ENCODE measurements around the gene RCE1.
"Not testable (repeated sequence)": the region's sequence is repeated elsewhere in the genome, so short reads cannot be mapped to it uniquely, and the experiment has no call there.

The RCE1 gene

DNA sequence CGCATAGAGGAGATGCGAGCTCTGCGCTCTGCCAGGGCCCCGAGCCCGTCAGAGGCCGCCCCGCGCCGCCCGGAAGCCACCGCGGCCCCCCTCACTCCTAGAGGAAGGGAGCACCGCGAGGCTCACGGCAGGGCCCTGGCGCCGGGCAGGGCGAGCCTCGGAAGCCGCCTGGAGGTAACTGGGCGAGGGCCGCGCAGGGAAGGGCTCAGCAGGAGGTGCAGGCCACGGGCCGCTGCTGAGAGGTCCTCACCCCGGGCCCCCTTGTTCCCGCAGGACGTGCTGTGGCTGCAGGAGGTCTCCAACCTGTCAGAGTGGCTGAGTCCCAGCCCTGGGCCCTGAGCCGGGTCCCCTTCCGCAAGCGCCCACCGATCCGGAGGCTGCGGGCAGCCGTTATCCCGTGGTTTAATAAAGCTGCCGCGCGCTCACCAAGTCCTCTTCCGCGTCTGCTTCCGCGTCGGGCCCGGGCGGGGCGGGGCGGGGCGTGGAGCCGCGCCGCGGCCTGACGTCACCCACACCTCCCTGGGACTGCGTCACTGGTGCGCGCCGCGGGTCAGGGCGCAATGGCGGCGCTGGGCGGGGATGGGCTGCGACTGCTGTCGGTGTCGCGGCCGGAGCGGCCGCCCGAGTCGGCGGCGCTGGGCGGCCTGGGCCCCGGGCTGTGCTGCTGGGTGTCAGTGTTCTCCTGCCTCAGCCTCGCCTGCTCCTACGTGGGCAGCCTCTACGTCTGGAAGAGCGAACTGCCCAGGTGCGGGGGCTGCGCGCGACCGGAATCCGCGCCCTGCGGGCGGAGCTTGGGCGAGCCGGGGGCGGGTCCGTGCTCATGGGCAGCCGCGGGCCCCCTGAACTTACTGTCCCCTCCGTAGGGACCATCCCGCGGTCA lies at the start of gene RCE1:
Gene RCE1, plus strand, starts transcription at position 546 of the 880 bp plus-strand sequence. Its CDS starts 15 bp downstream, at position 561.
- DNase-seq (ENCODE audit: low read depth in 2 of 2) = peak; percentile 75 to 79

- not testable (repeated sequence) for DNase-seq (ENCODE audit: low read depth in 2 of 2)
Observed at GRCh38 chr11:66799815-66800214, 43.4 kb upstream of the RCE1 start.

DNA sequence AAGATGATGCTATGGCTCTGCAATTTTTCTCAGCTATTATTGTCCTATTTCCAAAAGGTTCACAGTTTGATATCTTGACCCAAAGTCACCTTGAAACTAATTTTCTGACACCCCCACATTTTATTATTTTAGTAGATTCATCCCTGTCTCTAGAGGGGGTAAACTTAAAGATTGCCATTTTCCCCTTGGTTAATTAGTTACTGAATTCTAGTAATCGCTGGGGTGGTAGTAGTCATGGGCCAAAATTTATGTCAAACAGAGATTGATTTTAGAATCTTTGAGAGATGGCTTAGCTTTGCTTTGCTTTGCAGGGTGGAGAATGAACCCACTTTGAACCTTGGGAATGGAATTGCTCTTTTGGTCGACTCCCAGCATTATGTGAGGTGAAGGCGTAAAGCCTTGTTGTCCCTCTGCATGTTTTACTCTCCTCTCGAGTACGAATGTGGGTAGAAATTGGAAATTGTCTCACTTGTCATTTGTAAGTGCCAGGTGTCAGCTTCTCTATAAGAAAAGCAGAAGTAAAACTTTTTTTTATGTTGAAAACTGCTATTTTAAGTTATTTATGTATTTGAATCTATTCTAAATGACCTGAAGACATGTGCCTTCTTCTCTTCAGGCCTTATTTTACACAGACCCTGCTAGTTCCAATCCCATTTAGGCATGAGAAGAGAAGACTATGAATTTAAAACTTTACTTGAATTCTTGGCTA lies 42.4 kb upstream of the RCE1 start:
- DNase-seq (ENCODE audit: low read depth in 2 of 2) = no peak

DNA sequence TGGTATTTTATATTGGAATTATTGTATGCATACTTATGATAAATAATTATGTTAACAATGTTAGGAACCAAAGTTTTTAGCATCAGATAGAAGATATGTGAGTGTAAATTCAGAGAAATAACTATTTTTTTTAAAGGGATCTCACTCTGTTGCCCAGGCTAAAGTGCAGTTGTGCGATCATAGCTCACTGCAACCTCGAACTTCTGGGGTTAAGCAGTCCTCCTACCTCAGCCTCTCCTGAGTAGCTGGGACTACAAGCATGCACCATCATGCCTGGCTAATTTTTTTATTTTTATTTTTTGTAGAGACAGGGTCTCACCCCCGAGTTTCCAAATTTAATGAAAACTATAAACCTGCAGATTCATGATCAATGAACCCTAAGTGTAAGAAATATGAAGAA lies 33.6 kb upstream of the RCE1 start:
- no peak for DNase-seq (ENCODE audit: low read depth in 2 of 2)

- DNase-seq (ENCODE audit: low read depth in 2 of 2) = no peak
Observed at GRCh38 chr11:66810576-66811185, 32.6 kb upstream of the RCE1 start.

DNA sequence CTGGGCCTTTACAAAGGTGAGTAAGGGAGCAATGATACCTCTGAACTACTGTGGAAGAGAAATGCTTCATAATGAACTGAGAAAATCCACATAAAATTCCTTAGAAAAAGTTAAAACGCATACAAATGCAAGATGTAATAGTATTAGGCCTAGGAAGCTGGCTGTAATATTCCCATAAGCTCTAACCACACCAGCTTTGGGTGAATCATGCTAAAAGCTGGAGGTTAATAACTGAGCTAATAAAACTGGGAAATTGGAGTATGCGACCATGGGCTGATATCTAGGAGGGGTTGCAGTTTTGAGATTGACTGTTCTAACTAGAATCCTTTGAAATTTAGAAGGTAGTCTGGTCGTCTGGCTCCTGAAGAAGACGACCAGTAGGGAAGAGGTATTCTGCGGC lies 28.6 kb upstream of the RCE1 start:
- no peak for DNase-seq (ENCODE audit: low read depth in 2 of 2)

DNA sequence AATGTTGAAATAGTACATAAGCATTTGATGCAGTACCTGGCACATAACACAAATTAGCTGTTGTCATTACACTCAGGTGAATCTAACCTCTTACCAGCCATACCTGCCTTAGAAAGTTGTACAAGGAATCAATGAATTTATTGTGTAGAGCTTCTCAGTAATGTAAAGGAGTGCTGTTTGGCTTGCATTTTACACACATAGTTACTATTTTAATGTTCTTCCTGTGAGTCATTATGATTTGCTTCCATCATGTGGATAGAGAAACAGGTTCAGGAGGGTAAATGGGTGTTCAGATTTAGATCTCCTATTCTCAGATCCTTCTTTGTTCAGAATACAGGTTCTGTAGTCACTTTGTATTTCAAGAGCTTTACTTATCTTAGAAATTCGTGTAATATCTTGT lies 27.6 kb upstream of the RCE1 start:
- DNase-seq (ENCODE audit: low read depth in 2 of 2) = no peak

DNA sequence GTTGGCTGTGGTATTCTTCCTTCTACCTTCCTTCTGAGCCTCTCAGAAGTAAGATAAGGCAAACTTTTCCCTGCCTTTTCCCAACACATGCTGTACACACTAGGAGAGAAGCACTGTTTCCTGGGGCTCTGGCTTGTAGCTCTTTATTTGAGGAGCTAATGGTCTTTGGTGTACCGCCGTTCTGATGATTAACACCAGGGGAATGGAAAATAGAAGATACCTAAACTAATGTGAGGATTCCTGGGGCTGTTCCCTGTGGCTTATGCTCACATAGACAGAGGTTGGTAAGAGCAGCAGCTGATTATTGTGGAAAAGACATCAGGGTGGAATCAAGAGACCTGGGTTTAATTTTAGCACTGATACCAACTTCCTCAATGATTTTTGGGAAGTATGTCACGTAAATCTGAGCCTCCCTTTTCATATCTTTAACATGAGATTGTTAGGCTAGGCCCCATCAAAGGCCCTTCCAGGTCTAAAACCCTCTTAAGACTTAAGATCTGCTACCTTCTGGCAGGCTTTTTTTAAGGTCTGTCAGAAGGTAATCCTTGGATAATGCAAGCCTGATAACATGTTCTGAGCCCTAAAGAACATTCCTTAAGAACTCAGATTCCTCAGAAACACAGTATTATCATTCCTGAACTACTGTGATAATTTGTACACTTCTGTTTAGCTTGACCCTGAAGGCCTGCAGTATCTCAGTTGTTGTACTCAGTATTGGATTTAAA lies 24.8 kb upstream of the RCE1 start:
- DNase-seq (ENCODE audit: low read depth in 2 of 2) = no peak

GRCh38 chr11:66820381-66820780 lies 22.9 kb upstream of the RCE1 start:
- no peak for DNase-seq (ENCODE audit: low read depth in 2 of 2)

DNA sequence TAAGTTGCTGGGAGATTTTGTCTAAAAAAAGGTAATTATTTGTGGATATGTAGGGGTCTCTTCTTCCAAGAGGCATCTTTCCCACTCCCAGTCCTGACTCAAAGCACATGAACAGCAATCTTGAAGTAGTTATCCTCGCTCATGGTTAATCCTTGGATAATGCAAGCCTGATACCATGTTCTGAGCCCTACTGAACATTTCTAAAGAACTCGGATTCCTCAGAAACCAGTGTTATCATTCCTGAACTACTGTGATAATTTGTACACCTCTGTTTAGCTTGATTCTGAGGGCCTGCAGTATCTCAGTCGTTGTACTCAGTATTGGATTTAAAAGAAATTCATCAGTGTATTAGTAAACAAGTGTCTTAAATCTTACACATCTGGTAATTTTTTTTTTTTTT lies 22.3 kb upstream of the RCE1 start:
- DNase-seq (ENCODE audit: low read depth in 2 of 2) = no peak

DNA sequence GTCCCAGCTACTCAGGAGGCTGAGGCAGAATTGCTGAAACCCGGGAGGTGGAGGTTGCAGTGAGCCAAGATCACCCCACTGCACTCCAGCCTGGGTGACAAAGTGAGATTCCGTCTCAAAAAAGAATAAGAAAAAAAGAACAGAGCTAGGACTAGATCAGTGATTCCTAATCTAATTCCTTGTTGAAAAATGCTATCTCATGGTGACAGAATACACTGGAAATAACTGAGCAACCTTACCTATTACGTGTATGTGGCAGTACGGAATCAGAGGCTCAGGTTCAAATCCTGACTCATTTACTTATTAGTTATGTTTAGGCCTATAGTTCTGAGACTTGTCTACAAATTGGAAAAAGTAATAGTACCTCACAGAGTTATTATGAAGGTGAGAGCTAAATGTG lies 19.5 kb upstream of the RCE1 start:
- DNase-seq (ENCODE audit: low read depth in 2 of 2) = no peak

GRCh38 chr11:66824573-66824972 lies 18.7 kb upstream of the RCE1 start:
- DNase-seq (ENCODE audit: low read depth in 2 of 2) = not testable (repeated sequence)

DNA sequence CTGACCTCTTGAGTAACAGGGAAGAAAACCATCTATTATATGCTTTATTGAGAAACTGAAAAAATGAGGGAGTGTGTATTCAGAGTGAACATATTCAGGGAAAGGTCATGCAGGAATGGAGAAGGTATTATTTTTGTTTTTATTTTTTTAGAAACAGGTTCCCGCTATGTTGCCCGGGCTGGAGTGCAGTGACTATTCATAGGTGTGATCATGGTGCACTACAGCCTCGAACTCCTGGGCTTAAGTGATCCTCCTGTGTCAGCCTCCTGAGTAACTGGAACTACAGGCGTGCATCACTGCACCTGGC lies 8.7 kb upstream of the RCE1 start:
- DNase-seq (ENCODE audit: low read depth in 2 of 2) = no peak

- DNase-seq (ENCODE audit: low read depth in 2 of 2) = no peak
Observed at GRCh38 chr11:66834943-66835342, 8.3 kb upstream of the RCE1 start.

GRCh38 chr11:66835768-66836405 lies 7.4 kb upstream of the RCE1 start:
- no peak for DNase-seq (ENCODE audit: low read depth in 2 of 2)

GRCh38 chr11:66840317-66841091 lies 2.7 kb upstream of the RCE1 start:
- DNase-seq (ENCODE audit: low read depth in 2 of 2) = no peak

GRCh38 chr11:66841861-66842260 lies 1.4 kb upstream of the RCE1 start:
- DNase-seq (ENCODE audit: low read depth in 2 of 2) = no peak

DNA sequence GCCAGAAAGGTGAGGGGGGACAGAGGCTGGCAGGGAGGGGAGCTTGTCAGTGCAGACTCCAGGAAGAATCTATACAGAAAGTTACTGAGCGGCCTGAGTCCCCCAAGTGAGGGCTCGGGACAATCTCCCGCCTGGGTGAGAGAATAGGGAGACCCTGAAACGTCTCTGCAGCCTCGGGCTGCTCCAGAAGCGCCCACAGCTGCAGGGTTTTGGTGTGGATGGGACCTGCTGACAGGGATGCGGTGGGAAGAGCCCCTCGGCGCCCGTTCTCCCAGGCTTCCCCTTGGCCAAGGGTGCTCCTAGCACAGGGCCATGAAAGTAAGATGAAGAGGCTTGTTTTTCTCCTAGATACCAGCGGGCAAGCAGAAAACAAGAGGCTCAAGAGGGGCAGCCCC lies 743 bp upstream of the RCE1 start:
- DNase-seq (ENCODE audit: low read depth in 2 of 2) = no peak

DNA sequence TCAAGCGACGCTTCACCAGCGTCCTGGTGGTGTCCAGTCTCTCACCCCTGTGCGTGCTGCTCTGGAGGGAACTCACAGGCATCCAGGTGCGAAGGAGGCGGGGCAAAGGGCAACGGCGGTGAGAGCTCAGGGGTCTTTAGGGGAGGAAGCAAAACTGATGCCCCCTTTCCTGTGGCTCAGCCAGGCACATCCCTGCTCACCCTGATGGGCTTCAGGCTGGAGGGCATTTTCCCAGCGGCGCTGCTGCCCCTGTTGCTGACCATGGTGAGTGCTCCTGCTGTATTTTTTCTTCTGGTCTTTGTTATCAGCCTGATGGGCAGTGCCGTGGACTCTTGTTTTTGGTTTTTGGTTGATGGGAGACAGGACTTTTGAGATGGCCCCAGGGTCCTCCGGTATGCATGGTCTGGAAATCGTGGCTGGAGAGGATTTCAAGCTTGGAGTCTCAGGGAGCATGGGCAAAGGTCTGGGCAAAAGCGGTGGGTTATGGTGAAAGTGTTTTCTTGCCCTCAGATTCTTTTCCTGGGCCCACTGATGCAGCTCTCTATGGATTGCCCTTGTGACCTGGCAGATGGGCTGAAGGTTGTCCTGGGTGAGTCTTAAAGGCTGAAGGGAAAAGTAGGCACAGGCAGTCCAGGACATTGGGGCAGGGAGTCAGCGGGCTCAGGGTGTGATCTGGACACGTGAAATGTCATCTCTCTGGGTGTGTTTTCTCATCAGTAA lies 695 bp downstream of the RCE1 start:
- DNase-seq (ENCODE audit: low read depth in 2 of 2) = no peak

DNA sequence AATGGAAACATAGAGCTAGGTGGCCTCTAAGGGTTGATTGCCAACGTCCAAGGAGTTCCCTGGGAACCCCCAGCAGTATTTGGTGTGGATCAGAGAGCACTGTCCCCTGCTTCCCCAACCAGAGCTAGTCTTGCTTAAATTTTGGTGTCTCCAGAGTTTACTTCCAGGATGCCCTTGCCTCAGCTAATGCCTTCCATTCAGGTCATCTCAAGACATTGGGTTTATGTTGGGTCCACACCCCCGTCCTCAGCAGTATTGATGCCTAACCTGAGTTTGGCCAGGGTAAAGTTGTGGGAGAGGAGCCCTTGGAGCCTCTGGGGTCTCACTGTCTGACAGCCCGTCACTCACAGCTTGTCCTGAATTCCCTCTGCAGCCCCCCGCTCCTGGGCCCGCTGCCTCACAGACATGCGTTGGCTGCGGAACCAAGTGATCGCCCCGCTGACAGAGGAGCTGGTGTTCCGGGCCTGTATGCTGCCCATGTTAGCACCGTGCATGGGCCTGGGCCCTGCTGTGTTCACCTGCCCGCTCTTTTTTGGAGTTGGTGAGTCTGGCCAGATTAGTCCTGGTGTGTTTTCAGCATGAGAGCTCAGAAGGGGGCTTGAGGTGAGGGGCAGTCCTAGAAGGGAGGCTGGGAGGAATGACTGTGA lies 1.4 kb downstream of the RCE1 start:
- DNase-seq (ENCODE audit: low read depth in 2 of 2) = no peak
